Measurements from ENCODE around the gene TCF7L1.

TCF7L1 gene

GRCh38 chr2:85164145-85164569 is 31.0 kb downstream of the TCF7L1 start:
- no peak for DNase-seq

GRCh38 chr2:85165088-85165690 is 32.0 kb downstream of the TCF7L1 start:
- DNase-seq, result no peak

DNA sequence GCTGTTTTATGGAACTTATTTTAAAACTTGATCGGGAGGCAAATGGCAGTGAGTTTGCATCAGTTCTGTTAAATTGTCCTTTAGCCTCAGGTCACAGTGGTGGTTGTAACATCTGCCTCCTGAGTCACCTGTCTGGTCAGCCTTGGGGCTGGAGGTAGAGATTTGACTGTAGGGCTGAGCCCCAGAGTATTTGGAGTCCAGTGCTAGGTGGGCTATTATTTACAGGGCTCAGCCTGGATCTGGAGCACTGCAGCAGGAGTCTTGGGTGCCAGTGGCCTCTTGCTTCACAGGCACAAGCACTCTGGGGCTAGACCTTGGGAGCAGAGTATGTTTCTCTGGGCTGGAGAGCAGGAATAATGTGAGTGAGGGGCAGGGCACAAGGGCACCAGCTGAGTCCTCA is 32.8 kb downstream of the TCF7L1 start:
- DNase-seq, result no peak

DNA sequence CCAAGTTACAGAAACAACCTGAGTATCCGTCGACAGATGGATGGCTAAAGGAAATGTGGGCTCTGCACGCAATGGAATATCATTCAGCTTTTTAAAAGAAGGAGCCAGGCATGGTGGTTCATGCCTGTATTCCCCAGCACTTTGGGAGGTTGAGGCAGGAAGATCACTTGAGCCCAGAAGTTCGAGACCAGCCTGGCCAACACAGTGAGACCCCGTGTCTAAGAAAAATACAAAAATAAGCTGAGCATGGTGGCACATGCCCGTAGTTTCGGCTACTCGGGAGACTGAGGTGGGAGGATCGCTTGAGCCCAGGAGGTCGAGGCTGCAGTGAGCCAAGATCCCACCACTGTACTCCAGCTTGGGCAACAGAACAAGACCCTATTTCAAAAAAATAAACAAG is 34.3 kb downstream of the TCF7L1 start:
- DNase-seq, result no peak

GRCh38 chr2:85168942-85169341 is 35.8 kb downstream of the TCF7L1 start:
- DNase-seq, result no peak

DNA sequence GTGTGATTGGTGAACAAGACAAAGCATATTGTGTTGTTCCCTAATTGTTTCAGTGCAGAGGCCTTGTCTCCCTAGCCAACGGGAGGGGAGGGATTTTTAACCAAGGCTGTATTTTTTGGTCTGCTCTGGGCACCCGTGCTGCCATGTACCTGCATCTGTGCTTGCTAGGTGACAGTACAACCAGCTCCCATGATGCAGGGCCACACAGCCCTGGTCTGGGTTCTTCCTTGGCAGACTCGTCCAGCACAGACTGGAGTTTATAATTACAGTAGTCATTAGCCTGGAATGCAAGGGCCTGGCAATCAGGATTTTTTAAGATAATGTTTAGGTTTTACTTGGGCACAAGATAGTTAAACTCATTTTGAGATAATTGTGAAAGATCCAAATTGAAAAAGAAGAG is 36.4 kb downstream of the TCF7L1 start:
- DNase-seq, result no peak

DNA sequence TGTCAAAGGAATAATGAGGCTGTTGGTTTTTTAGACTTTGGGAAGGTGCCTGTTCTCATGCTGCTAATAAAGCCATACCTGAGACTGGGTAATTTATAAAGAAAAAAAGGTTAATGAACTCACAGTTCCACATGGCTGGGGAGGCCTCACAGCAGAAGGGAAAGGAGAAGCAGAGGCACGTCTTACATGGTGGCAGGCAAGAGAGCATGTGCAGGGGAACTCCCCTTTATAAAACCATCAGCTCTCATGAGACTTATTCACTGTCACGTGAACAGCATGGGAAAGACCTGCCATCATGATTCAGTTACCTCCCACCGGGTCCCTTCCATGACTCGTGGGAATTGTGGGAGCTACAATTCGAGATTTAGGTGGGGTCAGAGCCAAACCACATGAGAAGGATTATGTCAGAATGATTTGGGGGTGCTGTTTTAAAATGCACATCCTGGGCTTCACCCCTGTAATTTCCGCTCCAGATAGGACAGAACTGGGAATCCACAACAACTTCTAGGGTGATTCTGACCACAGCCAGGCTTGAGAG is 37.8 kb downstream of the TCF7L1 start:
- DNase-seq, result no peak

GRCh38 chr2:85171916-85172315 is 38.7 kb downstream of the TCF7L1 start:
- no peak for DNase-seq

DNA sequence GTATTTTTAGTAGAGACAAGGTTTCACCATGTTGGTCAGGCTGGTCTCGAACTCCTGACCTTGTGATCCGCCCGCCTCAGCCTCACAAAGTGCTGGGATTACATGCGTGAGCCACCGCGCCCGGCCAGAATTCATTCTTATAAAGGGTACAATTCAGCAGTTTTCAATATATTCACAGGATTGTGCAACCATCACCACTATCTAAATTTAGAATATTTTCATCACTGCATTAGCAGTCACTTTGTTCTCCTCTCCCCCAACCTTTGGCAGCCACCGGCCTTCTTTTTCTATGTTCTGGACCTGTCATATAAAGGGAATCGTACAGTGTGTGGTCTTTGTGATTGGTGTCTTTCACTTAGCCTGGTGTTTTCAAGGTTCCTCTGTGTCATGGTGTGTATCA is 40.7 kb downstream of the TCF7L1 start:
- no peak for DNase-seq

DNA sequence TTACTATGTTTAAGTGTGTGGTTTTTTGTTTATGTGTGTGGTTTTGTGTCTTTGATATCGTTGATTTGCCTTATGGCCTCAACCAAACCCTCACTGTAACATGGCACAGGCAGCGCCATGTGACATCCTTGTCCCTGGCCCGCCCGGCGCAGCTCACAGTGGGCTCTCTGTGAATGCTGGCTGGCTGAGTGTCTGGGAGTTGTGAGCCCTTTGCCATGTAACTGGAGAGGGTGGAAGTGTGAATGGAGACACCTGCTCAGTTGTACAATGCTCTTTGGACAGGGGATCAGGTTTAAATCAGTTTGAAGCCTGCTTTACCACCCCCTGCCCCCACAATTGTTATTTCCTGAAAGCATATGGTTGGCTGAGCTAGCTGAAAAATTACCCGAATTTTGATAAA is 41.8 kb downstream of the TCF7L1 start:
- DNase-seq, result no peak

DNA sequence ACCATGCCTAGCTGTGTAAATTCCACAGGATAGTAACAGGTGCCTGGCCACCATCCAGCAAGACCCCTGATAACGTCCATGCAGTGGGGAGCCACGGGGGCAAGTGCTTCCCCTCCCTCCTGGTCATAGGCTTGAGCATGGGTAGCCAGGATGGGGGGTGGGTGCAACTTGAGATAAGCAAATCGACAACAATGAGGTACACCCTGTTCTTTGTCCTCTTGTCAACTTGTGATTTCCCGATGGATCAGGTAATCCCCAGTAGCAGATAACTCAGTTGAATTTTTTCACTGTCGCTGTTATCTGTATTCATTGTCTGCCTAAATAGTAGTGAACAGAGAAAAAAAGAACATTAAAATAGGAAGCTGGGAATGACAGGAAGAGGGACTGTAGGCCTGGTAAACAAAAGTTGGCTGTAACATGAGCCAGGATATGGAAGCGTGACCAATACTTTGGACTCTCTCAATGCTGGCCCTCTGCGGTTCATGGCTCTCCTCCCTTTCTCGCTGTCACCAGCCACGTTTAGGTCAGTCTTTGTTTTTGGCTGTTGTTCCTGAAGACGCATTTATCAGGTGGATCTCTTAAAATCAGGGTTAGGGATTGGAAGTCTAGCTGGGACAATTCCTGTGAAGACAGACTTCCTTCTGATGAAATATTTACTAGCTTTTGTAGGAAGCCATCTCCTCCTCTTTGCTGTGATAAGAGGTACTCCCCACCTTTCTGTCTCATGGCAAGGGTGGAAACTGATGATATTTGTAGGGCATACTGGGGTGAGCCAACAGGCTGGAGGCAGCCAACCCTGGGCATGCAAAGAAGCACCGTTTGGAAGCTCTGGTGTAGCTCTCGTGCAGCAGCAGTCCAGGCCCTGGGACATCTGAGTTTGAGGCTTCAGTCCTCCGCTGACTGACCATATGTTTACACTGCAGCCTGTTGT is 42.4 kb downstream of the TCF7L1 start:
- no peak for DNase-seq

DNA sequence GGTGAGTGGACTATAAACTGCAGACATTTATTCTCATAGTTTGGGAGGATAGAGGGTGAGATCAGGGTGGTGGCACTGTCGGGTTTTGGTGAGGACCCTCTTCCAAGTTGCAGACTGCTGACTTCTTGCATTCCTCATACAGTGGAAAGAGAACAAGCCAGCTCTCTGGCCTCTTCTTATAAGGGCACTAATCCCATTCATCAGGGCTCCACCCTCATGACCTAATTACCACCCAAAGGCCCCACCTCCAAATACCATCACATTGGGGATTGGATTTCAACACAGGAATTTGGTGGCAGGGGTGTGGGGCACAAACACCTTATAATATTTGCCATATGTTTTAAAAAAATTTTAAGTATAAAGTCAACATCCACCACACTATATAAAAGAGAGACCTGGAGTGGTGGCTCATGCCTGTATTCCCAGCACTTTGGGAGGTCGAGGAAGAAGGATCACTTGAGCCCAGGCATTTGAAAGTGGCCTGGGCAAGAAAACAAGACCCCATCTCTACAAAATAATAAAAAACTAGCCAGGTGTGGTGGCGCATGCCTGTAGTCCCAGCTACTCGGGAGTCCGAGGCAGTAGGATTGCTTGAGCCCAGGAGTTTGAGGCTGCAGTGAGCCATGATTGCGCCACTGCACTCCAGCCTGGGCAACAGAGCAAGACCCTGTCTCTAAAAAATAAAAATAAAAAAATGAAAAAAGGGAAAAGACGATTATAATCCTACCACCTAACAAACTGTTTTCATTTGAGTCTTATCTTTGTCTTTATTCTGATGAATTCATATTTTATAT is 44.0 kb downstream of the TCF7L1 start:
- DNase-seq, result no peak

DNA sequence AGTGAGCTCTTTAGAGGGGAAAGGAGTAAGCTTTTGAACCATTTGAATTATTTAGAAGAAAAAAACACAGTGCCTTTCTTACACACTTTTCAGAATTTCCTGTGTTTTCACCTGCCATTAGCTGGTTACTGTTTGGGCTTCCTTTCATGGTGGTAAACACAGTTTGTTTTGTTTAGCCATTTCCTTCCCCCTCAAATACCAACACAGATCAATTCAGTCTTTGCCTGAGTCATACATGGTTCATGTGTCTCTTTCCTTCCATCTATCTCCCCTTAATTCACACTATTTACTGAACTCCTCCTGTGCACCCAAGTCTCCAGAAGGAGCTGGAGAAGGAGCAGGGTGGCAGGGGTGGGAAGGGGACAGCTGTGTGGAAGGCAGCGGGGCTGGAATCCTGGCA is 45.0 kb downstream of the TCF7L1 start:
- no peak for DNase-seq

- no peak for DNase-seq
These were observed 45.8 kb downstream of the TCF7L1 start for GRCh38 chr2:85178980-85179411.

- DNase-seq, result no peak
These were observed 46.3 kb downstream of the TCF7L1 start for GRCh38 chr2:85179541-85179940.

- DNase-seq, result no peak
These were observed 47.3 kb downstream of the TCF7L1 start for GRCh38 chr2:85180322-85181133.

- peak; percentile 52 for DNase-seq
These were observed 48.0 kb downstream of the TCF7L1 start for GRCh38 chr2:85181134-85181631.

GRCh38 chr2:85181844-85182456 is 48.8 kb downstream of the TCF7L1 start:
- no peak for DNase-seq

DNA sequence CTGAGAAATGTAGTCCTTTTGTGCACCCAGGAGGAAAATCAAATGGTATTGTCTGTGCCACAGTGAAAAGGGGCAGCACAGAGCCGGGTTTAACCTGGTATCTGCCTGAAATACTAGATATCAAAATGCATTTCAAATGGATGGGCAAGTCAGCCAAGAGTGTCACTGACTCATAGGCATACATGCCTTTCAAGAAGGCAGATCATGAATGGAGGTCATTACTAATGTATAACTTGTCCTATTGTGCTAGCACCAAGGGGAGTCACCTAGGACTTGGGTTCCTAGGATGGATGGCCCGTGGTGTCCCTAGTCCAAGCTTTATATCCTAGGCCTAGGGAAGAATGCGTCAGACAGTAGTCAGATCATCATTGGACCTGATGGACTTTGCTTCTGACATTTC is 49.9 kb downstream of the TCF7L1 start:
- DNase-seq, result no peak

DNA sequence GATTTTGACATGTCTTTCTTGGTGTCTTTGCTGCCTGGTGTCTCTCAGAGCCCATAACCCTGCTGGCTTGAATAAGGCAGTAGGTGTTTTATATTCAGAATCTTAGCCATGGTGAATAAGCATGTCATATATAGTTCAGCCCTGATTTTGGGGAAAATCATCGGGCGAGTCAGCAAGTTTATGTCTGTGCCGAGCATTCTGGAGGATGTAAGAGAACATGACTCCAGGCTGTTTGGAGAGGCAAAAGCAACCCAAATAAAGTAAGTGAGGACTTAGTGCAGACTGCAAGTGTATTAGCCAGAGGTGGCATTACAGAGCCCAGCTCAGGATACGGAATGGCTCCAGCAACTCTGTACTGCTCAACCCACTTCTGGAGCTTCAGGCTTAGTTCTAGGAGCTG is 50.3 kb downstream of the TCF7L1 start:
- DNase-seq, result no peak

- no peak for DNase-seq
These were observed 51.0 kb downstream of the TCF7L1 start for GRCh38 chr2:85184231-85184630.

GRCh38 chr2:85184990-85185389 is 51.8 kb downstream of the TCF7L1 start:
- no peak for DNase-seq

All from NCI-H69 (cell line).